ENCODE measurements around the gene PANK1.

DNA sequence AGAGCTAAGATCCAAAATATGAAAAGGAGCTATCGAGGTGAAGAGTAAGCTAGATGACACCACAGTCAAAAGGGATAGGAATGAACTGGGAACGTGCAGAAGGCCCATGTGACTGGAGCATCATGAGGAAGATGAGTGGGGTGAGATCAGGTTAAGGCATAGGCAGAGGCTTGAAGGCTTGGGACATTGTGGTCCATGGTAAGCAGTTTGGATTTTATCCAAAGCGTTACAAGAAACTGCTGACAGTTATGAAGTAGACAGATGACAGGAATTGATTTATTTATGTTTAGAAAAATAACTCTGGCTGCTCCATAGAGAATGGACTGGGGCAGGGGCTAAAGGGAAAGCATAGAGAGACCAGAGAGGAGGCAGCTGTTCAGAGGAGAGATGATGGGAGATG is 18.1 kb upstream of the PANK1 start:
- TF ChIP-seq, protein P1, sequence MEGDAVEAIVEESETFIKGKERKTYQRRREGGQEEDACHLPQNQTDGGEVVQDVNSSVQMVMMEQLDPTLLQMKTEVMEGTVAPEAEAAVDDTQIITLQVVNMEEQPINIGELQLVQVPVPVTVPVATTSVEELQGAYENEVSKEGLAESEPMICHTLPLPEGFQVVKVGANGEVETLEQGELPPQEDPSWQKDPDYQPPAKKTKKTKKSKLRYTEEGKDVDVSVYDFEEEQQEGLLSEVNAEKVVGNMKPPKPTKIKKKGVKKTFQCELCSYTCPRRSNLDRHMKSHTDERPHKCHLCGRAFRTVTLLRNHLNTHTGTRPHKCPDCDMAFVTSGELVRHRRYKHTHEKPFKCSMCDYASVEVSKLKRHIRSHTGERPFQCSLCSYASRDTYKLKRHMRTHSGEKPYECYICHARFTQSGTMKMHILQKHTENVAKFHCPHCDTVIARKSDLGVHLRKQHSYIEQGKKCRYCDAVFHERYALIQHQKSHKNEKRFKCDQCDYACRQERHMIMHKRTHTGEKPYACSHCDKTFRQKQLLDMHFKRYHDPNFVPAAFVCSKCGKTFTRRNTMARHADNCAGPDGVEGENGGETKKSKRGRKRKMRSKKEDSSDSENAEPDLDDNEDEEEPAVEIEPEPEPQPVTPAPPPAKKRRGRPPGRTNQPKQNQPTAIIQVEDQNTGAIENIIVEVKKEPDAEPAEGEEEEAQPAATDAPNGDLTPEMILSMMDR (IDR thresholded peaks at IDR 0.05; ENCODE audit: low read depth, low read length) = no peak
- TF ChIP-seq POLR2A (IDR thresholded peaks at IDR 0.05; ENCODE audit: extremely low read depth, insufficient read length) = no peak
